Amygdala (tissue), 56 donors: ENCODE results near the gene ZAR1L.

ENCODE experiments used
- DNase-seq, 56 donors: peaks; one replicate each; lab custom pipeline; 2025; lab: John Stamatoyannopoulos, UW

Gene ZAR1L

DNA sequence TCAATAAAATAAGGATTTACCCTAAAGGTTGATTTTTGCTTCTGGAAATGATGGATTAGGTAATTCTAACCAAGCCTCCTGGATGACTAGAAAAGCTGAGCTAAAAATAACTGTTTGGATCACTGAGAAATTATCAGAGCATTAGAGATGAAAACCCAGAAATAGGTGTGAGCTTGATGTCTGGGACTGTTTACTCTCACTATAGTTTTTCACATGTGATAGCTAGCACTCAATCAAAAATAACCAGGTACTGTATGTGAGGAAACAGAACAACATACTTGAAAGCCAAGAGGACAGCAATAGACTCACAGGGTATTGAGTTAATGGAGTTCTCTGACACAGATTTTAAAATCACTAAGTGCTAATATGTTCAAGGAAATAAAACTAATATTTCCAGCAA is 9.5 kb downstream of the ZAR1L start:
- no peak for DNase-seq

DNA sequence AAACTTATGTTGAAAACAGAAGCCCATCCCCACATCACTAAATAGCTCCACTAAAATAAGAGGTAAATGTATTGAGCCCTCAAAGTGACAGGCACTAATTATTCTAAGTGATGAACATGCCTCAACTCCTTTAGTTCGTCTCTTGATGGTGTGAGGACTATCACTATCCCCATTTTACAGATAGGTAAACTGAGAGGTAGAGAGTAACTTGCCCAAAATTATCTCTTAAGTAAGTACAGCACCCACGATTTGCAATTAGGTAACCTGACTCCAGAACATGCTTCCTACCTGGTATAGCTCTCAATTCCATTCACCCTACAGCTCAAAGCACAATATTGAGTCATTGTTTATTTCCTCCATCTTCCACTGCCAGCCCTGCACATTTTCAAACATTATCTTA is 12.7 kb downstream of the ZAR1L start:
- DNase-seq: no peak

DNA sequence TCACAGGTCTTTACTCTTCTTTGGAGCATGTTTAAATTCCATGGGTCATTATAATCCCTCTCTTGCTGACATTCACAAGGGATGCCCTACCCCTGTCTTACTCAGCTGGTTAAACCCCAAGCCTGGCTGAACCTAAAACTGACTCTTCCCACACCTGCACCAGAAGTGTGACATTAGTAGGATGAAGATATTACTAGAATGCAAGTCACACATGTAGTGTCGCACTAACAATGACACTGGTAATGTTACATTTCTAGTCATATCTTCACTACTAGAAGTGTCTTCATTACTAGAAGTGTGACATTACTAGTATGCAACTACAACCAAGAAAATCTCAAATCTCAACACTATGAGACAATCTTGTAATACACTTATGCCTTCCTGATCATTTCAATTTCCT is 14.2 kb downstream of the ZAR1L start:
- DNase-seq: no peak

DNA sequence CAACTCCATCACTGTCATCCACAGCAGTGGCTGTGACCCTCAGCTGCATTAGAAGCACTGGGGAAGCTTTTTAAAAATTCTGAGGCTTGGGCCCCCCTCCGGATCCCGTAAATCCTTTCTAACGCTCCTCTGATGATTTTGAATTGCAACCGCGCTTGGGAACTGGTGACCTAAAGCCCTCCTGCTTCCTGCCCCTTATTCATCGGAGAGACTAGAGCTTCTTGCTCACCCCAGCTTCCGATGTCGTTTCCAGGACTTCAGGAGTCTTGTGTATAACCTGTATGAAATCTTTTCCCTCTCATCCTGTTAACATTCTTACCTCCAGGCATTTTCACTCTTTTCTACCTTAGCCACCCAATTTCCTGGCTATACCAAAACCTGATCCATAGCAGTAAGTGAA is 14.8 kb downstream of the ZAR1L start:
- no peak for DNase-seq

DNA sequence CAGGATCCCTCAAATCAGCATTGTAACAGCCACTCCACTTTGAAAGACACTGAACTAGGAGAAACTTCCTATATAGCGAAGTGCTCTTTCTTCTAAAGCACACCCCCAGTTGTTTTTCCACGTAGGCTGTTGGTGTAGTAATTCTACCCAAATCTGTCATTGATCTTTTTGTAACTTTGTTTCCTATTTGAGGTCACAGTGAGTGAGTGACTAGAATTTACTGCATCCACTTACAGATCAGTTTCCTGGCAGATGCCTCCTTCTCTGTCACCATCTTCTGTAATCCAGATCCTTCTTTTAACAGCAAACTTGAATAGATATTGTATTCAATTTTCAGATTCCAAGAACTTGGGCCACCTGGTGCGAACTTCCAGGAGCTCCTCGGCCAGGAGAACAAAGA is 15.3 kb downstream of the ZAR1L start:
- no peak for DNase-seq

DNA sequence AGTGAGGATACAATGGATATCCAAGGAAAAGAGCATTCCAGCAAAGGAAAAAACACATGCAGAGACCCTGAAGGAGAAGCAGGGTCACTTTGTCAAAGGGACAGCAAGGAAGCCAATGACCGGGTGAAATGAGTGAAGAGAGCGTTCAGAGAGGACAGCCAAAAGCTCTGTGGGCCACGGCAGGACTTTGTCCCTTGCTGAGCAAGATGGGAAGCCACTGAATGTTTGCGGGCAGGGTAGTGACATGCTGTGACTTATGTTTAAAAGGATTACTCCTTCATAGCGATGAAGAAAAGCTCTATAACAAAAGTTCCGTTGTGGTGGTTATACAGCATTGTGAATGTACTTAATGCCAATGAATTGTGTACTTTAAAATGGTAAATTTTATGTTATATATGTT is 16.5 kb downstream of the ZAR1L start:
- no peak for DNase-seq

DNA sequence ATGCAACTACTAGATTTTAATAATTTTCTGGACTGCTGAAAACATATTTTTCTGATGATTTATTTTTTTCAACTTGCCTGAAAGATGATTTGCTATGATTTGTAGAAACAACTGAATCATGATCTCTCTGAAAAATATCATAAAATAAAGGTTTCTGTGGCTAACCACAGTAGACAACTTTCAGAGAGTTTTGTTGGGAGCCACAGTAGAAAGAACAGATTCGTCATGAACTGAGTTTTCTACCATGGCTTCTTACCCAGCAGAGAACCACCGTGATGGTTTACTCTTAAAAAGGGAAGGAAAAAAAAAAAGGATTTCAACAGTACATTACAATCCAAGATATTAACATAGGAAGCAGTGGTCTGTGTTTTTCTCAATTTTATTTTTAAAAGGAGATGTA is 18.0 kb downstream of the ZAR1L start:
- no peak for DNase-seq

DNA sequence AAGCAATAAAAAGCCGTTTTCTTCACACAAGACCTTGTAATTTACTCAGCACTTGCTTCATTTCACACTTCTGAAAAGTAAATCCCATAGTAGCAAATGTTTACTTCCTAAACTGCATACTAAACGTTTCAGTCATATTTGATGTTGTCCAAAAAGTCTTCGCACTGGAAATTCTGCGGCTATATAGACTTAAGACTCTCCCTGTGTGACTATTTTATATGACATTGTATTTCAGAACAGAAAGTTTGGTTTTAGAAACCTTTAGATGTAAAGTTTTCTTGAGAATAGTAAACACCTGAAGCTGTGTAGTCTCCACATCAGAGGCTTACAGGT is 29.6 kb downstream of the ZAR1L start:
- no peak for DNase-seq

DNA sequence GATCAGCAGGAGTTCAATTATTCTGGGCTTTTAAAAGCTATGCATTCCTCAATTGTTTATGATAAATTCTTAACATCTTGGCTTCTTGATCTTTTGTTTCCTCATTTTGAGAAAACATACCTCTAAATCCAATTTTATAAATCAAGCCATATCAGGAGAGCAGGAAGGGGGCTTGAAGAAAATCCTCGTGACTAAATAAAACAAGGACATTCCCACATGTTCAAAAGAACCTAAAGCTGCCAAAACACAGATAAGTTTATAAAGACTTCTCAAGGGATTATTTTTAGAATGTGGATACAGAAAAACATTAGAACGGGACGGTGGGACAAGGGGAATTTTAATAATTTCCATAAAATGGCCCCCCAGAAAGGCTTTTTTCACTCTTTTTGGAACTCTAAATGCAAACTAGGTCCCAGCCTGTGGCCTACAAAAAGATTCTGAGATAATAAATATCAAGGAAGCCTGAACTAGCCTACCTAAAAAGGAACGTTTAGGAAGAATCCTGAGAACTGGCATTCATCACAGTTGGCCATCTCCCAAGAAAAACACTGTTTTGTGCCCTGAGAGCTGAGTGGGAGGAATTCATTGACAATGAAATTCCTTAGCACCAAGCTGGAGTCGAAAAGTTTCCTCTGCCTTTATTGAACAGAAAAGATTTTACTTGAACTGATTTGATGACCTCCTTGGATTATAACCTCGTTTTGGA is 30.1 kb downstream of the ZAR1L start:
- DNase-seq: peak in 4 of 56 donors; percentile 6 to 13 (median 8)

DNA sequence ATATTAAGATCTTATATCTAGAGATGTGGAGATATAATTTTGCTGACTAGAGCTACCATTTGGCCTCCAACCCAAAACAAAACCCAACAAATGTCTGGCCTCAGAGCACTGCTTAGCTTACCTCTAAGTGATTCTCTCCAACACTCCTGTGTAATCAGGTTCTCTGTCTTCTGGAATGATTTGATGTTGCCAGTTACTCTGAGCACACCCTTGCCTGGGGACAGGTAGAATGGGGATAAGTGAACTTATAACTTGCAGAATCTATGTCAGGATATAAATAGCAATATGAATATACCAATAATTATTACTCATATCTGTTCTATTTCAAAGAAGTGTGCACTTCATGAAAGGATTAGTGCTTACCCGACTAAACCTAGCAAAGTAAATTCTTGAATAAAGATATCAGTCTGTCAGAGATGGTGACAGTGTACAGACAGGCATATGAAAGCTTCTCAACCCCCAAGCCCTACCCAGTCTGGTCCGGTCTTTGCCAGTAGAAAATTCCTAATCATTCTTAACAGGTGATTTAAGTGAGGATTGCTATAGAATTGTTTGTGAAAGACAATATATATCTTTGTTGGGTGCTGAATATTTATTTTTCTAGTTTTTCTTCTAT is 33.0 kb downstream of the ZAR1L start:
- no peak for DNase-seq

DNA sequence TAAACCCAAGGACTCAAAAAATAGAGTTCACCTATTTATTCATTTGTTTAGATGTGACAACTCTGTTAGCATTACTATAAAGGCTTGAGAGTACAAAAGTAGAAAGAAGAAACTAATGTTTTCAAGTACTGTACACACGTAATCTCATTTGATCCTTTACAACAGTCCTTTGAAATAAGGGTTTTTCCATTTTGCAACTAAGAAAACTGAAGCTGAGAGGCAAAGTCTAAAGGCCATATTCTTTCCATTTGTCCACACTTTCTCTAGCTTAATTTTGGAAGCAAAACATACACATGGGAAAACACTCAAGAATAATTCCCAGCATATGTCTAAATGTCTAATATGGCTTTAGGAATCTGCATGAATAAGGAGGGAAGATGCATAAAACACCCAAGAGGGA is 34.1 kb downstream of the ZAR1L start:
- no peak for DNase-seq

DNA sequence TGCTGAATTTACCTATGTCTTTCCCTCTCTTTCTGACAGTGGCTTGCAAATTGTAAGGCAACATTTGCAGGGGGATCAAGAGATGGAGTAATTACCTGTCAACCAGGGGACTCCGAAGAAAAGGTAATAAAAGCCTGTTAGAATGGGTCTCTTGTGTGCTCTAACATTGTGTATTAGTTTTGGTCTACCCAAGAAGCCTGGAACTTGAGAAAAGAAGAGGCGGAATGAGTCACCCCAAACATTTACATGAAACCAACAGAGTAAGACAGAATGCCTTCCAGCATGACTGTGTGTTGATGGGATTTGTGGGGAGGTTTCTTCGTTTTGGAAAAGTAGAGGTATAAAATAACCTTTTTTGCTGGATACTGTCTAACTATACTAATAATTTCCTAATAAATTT is 36.7 kb downstream of the ZAR1L start:
- no peak for DNase-seq

DNA sequence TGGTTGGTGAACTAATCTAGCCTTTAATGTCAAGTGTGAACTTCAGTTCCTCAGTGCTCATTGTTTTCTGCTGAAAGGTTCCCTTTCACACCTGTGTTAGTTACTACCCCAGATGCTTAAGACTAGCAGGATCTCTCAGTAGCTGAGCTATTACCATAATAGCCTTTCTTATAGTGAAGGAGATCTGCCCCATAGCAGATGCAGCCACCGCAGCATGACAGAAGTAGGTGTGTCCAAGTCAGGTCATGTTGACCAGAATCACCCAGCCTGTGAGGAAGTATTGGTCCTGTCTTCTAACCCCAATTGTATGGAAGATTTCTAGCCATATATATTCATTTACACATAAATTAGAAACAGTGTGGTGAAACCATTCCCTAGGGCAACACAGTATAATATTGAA is 37.3 kb downstream of the ZAR1L start:
- DNase-seq: no peak

DNA sequence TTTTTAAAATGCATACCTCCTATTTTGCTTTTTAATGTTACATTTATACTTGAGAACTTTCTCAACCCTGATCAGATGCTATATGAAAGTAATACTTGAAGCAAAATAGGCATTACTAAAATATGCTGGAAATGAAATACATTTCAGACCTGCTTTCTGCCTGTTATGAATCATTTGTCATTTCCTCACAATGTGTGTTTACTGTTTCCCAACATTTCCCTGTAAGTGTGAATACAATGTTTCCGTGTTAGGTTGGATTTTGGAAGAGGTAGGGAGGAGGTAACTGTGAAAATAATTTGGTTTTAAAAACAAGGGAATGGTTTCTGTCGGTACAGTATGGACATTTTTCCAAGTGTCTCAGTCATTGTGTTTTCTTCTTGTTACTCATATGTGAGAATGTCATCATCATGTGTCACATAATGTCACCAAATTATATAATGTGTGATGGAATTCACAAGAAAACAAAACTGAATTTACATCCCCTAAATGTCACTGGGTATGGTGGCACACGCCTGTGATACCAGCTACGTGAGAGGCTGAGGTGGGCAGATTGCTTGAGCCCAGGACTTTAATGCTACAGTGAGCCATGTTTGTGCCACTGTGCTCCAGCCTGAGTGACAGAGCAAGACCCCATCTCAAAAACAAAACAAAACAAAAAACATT is 43.0 kb downstream of the ZAR1L start:
- DNase-seq: no peak

DNA sequence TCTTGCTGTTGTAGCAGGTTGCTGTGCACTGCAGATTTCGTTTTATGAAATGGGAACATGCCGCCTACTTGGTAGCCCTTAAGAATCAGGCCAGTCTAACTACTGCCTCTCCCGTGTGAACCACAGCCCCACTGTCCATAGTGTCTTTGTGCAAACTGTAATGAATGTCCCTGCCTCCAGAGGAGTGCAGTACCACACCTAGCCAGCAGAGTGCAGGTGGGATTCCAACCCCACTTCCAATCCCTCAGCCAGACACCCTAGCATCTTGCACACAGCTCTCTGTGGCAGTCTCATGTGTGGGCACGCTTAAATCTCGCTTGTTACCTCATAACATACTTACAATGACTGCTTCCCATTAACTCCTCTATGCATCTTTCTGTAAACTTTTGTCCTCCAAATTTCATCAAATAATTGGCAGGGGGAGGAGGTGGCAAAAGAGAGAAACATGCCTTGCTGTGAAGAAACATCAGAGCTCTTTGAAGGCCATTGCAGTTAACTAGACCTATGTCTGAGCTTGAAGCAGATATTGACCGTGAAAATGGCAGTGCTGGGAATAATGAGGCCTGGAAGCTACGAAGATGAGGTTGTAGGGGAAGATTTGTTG is 47.2 kb downstream of the ZAR1L start:
- no peak for DNase-seq

DNA sequence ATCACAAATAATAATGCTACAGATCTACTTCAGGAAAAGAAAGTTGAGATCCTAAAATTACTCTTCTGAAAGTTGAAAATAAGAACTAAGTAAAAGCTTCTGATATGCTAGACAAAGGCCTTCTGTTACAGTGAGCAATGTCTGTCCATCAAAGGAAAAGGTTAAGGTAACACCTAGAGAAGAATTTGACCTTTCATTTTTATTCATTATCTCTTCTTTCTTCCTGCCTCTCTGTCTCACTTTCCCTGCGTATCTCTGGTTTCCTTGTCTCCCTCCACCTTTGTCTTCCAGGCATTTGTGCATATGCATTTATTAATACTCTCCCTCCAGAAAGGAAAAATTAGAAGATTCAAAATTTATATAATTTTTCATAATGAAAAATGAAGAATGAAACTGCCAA is 49.0 kb downstream of the ZAR1L start:
- DNase-seq: no peak

DNA sequence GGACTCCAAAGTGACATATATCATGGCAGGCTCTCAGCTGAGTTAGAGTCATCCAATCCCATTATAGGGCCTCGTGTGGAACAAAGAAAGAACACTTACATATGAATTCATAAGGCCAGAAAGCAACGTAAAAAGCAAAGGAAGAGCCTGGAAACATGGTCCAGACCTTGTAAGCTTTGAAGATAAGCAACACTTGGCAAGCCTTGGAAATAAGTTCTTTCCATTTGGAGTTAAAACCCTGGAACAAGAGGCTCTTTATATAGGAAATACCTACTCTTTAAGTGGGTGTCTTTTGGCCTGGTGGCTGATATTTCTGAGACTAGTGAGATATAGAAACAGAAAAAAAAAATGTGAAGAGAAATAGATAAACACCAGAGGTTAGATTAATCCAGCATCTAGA is 49.4 kb downstream of the ZAR1L start:
- no peak for DNase-seq

DNA sequence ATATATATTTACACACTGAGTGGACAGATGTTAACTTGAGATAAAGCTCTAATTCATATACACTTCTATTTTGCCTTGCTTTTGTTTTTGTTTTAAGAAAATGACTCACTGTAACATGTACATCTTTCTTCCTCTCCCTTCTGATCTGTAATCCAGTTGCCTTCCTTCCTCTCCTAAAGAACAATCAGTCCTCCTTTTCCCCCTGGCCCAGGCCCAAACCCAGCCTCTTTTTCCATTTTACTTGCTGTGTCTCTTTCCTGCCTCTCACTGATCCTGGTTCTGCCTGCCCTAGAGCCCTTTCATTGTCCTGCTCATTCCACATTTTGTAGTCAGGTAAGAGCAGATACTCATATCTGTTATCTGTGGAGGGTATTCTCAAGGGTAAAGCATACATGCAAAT is 50.8 kb downstream of the ZAR1L start:
- no peak for DNase-seq

DNA sequence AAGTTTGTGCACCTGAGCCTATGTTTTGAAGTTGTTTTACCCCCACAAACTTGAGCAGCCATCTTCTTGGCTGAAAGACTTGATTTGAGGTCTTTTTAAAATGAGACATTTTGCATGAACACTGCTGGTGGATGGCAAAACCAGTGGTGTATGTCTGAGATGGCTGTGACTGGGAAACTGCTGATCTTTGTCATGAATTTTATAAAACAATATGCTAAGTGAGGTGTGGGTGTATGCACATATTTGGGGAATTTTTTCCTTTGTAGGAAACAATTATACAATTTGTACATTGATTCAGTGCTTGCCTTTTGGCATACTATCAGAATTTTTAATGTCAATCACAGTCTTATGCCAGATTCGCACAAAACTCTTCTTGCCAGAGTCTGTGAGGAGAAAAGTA is 52.5 kb downstream of the ZAR1L start:
- DNase-seq: no peak

DNA sequence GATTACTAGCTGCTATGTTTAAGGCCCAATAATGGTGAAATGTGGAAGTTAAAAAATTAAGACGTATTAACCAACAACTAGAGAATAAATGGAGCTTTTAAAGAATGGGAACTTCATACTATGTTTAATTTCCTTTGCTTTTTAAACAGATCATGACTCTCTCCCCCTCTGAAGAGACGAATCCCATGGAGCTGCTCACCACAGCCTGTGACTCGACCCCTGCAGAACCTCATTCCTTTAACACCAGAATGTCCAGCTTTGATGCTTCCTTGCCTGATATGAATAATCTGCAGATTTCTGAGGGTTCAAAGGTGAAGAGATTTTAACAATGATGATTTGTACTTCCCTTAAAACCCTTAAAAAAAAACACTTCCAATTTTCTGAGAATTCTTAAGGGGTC is 53.0 kb downstream of the ZAR1L start:
- DNase-seq: no peak

DNA sequence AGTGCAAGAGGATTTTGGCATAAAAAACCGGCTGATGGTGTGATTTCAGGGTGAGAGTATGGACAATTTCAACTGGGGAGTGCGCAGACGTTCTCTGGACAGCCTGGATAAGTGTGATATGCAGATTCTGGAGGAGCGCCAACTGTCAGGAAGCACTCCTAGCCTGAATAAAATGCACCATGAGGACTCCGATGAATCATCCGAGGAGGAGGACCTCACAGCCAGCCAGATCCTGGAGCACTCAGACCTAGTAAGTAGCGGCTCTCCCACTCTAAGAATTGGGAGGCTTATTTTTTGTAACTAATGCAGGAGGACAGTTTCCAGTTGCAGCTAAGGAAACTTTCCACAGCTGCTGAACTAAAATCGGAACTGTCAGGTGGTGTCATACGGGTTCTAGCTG is 53.6 kb downstream of the ZAR1L start:
- DNase-seq: peak in 24 of 56 donors; percentile 3 to 67 (median 17)

DNA sequence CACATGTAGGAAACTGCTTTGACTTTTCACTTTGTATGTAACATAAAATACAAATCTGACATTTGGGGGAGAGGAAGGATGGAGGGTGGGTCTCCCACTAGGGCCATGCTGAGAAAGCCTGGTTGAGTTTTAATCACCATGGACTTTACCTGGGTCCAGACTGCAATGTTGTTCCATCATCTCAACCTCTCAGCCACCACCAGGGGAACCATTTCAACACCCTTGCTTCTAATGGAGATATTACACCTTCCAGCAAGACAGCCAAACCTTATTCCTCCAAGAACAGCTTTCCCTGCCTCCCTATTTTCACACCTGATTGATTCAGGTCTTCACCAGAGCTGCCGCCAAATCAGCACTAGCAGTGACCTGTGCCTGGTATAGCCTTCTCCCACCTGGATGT is 56.0 kb downstream of the ZAR1L start:
- no peak for DNase-seq
